Measurements from ENCODE around the gene EPS8L2.

DNA sequence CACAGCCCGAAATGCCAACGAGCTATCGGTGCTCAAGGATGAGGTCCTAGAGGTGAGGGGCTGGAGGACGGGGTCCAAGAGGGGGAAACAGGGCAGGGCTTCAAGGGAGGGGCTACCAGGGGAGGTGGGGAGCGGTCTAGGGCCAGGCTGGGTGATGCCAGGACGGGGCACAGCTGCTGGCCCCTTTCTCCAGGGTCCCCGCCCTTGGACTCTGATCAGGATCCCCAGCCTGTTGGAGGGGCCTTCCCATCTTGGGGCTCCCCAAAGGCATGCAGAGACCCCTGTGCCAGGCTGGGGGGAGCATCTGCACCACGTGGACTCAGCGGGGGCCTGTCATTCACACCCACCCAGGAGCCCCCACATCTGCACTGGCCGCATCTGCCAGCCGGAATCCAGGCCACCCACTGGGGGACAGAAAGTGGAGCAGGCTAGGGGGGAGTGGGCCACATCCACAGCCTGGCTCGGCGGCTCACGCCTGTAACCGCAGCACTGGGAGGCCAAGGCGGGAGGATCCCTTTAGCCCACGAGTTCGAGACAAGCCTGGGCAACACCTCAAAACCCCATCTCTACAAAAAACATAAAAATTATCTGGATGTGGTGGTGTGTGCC, 18.9 kb downstream of the EPS8L2 start:
- TF ChIP-seq, protein P1, sequence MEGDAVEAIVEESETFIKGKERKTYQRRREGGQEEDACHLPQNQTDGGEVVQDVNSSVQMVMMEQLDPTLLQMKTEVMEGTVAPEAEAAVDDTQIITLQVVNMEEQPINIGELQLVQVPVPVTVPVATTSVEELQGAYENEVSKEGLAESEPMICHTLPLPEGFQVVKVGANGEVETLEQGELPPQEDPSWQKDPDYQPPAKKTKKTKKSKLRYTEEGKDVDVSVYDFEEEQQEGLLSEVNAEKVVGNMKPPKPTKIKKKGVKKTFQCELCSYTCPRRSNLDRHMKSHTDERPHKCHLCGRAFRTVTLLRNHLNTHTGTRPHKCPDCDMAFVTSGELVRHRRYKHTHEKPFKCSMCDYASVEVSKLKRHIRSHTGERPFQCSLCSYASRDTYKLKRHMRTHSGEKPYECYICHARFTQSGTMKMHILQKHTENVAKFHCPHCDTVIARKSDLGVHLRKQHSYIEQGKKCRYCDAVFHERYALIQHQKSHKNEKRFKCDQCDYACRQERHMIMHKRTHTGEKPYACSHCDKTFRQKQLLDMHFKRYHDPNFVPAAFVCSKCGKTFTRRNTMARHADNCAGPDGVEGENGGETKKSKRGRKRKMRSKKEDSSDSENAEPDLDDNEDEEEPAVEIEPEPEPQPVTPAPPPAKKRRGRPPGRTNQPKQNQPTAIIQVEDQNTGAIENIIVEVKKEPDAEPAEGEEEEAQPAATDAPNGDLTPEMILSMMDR (conservative IDR thresholded peaks at IDR 0.05; ENCODE audit: low read depth, low read length), result no peak
- no peak for TF ChIP-seq EZH2 (IDR thresholded peaks at IDR 0.05; ENCODE audit: borderline replicate concordance, low read depth, low read length, poor library complexity, severe bottlenecking)

Measured in A673 (cell line).